ENCODE measurements around the gene BCL10.

GRCh38 chr1:85259912-85260274 is 16.5 kb downstream of the BCL10 start:
- TF ChIP-seq, protein P1, sequence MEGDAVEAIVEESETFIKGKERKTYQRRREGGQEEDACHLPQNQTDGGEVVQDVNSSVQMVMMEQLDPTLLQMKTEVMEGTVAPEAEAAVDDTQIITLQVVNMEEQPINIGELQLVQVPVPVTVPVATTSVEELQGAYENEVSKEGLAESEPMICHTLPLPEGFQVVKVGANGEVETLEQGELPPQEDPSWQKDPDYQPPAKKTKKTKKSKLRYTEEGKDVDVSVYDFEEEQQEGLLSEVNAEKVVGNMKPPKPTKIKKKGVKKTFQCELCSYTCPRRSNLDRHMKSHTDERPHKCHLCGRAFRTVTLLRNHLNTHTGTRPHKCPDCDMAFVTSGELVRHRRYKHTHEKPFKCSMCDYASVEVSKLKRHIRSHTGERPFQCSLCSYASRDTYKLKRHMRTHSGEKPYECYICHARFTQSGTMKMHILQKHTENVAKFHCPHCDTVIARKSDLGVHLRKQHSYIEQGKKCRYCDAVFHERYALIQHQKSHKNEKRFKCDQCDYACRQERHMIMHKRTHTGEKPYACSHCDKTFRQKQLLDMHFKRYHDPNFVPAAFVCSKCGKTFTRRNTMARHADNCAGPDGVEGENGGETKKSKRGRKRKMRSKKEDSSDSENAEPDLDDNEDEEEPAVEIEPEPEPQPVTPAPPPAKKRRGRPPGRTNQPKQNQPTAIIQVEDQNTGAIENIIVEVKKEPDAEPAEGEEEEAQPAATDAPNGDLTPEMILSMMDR (tag by site-specific recombination; IDR thresholded peaks at IDR 0.05), result peak; percentile 1; the same call in 1 of the 2 replicates
- TF ChIP-seq GLIS1 (tag by site-specific recombination; IDR thresholded peaks at IDR 0.05) (no peak), ZNF24 (tag by site-specific recombination; IDR thresholded peaks at IDR 0.05) (no peak), ZSCAN23 (tag by site-specific recombination; IDR thresholded peaks at IDR 0.05) (no peak), ZBTB26 (tag by site-specific recombination; optimal IDR thresholded peaks at IDR 0.05) (no peak), ZNF707 (tag by site-specific recombination; IDR thresholded peaks at IDR 0.05) (no peak), ZNF239 (tag by site-specific recombination; IDR thresholded peaks at IDR 0.05) (no peak), ZIC2 (tag by site-specific recombination; IDR thresholded peaks at IDR 0.05) (no peak), ZNF76 (tag by site-specific recombination; IDR thresholded peaks at IDR 0.05; ENCODE audit: borderline replicate concordance, low read depth) (no peak), ZNF266 (tag by site-specific recombination; IDR thresholded peaks at IDR 0.05; ENCODE audit: low read depth) (no peak), ZNF184 (tag by site-specific recombination; IDR thresholded peaks at IDR 0.05) (no peak), ZNF664 (tag by site-specific recombination; IDR thresholded peaks at IDR 0.05) (no peak), ZNF274 (IDR thresholded peaks at IDR 0.05; ENCODE audit: low read length) (no peak), ZNF274 (tag by site-specific recombination; IDR thresholded peaks at IDR 0.05; ENCODE audit: borderline replicate concordance) (no peak)
